ENCODE measurements around the gene SPCS3.

Gene SPCS3

DNA sequence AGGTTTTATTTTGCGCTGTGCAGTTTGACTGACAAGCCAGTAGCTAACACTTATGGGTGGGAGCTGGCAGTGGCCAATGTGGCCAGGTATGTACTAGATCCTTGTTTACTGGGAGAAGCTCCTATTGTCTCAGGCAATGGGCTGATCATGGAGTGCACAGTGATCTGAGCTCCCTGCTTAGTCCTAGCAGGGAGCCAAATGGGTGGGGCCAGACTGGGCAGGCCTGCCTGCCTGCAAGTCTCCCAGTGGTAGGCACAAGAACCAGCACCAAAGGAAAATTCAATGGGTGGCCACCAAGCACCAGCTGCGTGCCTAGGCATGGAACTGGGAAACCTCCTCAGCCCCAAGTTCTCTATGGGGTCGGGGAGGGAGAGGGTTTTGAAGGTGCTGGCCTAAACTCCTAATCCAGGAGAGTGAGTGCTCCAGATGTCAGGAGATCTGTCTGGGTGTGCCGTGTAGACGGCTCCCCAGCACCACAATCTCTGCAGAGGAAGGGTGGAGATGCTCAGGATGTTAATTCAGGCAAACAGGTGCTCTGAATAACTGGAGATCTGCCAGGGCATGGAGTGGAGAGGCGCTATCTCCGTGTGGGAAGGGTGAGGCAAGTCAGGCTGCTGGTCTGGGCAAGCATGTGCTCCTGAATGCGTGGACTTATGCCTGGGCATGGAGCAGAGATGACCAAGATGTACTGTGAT, 48.2 kb downstream of the SPCS3 start:
- no peaks in the 10 kb centered on the region for H3K4me1 ChIP-seq (ENCODE audit: control insufficient read depth, insufficient read depth, low read length)
- TF ChIP-seq, protein P1, sequence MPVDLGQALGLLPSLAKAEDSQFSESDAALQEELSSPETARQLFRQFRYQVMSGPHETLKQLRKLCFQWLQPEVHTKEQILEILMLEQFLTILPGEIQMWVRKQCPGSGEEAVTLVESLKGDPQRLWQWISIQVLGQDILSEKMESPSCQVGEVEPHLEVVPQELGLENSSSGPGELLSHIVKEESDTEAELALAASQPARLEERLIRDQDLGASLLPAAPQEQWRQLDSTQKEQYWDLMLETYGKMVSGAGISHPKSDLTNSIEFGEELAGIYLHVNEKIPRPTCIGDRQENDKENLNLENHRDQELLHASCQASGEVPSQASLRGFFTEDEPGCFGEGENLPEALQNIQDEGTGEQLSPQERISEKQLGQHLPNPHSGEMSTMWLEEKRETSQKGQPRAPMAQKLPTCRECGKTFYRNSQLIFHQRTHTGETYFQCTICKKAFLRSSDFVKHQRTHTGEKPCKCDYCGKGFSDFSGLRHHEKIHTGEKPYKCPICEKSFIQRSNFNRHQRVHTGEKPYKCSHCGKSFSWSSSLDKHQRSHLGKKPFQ (tag by site-specific recombination; IDR thresholded peaks at IDR 0.05) = no peak
- TF ChIP-seq ZNF449 (tag by site-specific recombination; IDR thresholded peaks at IDR 0.05) (no peak), ZNF391 (tag by site-specific recombination; IDR thresholded peaks at IDR 0.05; ENCODE audit: borderline replicate concordance, low read depth) (no peak), ZNF24 (tag by site-specific recombination; IDR thresholded peaks at IDR 0.05) (no peak), ZNF274 (IDR thresholded peaks at IDR 0.05; ENCODE audit: low read length) (no peak), ZNF274 (tag by site-specific recombination; IDR thresholded peaks at IDR 0.05; ENCODE audit: borderline replicate concordance) (no peak), ZBTB17 (tag by site-specific recombination; IDR thresholded peaks at IDR 0.05) (no peak), ZBTB7A (tag by site-specific recombination; IDR thresholded peaks at IDR 0.05; ENCODE audit: low read depth) (no peak), ZNF354C (tag by site-specific recombination; IDR thresholded peaks at IDR 0.05; ENCODE audit: borderline replicate concordance, low read depth) (no peak), ZNF423 (tag by site-specific recombination; IDR thresholded peaks at IDR 0.05) (no peak), ZNF529 (tag by site-specific recombination; IDR thresholded peaks at IDR 0.05; ENCODE audit: insufficient replicate concordance) (no peak), ZNF10 (tag by site-specific recombination; IDR thresholded peaks at IDR 0.05) (no peak), ZNF660 (tag by site-specific recombination; IDR thresholded peaks at IDR 0.05) (no peak), PBX3 (CRISPR knock-in tag; IDR thresholded peaks at IDR 0.05) (no peak), ZNF366 (tag by site-specific recombination; conservative IDR thresholded peaks at IDR 0.05) (no peak), ZNF426 (tag by site-specific recombination; IDR thresholded peaks at IDR 0.05) (no peak)
- TF ChIP-seq, protein P2, sequence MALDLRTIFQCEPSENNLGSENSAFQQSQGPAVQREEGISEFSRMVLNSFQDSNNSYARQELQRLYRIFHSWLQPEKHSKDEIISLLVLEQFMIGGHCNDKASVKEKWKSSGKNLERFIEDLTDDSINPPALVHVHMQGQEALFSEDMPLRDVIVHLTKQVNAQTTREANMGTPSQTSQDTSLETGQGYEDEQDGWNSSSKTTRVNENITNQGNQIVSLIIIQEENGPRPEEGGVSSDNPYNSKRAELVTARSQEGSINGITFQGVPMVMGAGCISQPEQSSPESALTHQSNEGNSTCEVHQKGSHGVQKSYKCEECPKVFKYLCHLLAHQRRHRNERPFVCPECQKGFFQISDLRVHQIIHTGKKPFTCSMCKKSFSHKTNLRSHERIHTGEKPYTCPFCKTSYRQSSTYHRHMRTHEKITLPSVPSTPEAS (tag by site-specific recombination; IDR thresholded peaks at IDR 0.05) = no peak
- TF ChIP-seq, protein P3, sequence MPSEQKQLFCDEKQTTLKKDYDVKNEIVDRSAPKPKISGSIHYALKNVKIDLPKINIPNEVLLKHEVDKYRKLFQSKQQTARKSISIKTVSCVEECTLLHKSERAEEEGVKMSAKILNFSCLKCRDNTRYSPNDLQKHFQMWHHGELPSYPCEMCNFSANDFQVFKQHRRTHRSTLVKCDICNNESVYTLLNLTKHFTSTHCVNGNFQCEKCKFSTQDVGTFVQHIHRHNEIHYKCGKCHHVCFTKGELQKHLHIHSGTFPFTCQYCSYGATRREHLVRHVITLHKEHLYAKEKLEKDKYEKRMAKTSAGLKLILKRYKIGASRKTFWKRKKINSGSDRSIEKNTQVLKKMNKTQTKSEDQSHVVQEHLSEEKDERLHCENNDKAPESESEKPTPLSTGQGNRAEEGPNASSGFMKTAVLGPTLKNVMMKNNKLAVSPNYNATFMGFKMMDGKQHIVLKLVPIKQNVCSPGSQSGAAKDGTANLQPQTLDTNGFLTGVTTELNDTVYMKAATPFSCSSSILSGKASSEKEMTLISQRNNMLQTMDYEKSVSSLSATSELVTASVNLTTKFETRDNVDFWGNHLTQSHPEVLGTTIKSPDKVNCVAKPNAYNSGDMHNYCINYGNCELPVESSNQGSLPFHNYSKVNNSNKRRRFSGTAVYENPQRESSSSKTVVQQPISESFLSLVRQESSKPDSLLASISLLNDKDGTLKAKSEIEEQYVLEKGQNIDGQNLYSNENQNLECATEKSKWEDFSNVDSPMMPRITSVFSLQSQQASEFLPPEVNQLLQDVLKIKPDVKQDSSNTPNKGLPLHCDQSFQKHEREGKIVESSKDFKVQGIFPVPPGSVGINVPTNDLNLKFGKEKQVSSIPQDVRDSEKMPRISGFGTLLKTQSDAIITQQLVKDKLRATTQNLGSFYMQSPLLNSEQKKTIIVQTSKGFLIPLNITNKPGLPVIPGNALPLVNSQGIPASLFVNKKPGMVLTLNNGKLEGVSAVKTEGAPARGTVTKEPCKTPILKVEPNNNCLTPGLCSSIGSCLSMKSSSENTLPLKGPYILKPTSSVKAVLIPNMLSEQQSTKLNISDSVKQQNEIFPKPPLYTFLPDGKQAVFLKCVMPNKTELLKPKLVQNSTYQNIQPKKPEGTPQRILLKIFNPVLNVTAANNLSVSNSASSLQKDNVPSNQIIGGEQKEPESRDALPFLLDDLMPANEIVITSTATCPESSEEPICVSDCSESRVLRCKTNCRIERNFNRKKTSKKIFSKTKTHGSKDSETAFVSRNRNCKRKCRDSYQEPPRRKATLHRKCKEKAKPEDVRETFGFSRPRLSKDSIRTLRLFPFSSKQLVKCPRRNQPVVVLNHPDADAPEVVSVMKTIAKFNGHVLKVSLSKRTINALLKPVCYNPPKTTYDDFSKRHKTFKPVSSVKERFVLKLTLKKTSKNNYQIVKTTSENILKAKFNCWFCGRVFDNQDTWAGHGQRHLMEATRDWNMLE (tag by site-specific recombination; conservative IDR thresholded peaks at IDR 0.05; ENCODE audit: low read depth) = no peak
- H3K36me3 ChIP-seq (ENCODE audit: control insufficient read depth in 2 of 2, insufficient read depth in 1 of 2, low read length in 2 of 2) = no peaks in the 10 kb centered on the region
- no peak overlapping the region for H3K4me3 ChIP-seq (ENCODE audit: low read depth, low read length)
- POLR2A ChIA-PET = no interaction called here
- H3K9me3 ChIP-seq (ENCODE audit: control insufficient read depth, insufficient read depth, low read depth, low read length) = no peaks in the 10 kb centered on the region
- H3K27ac ChIP-seq (ENCODE audit: extremely low read depth, low read depth, low read length) = no peak overlapping the region
- CTCF ChIA-PET = interaction anchor here (0.6 kb wide), 1 partner anchor 1052 kb away, joined by 4 read pairs; no protein-coding TSS in a partner anchor
